CD4-positive, alpha-beta memory T cell (primary cell): ENCODE data around the gene SLC7A4. TPM values are rescaled to one million over a fixed set of nuclear protein-coding genes. Genes with fewer than 3 reads are reported as not detected.

Experiments
- CTCF ChIA-PET: fragments of 350-600 bp; sonication (Branson Sonifier 250); formaldehyde crosslinking; loops from one replicate; lab custom pipeline; 2021; ENCODE audit warnings: inconsistent platforms; ENCODE audit not compliant: partially characterized antibody; lab: Charles Lee
- POLR2A ChIA-PET: fragments of 350-600 bp; sonication (Branson Sonifier 250); formaldehyde crosslinking; loops from one replicate; lab custom pipeline; 2021; ENCODE audit not compliant: partially characterized antibody; lab: Charles Lee
- DNase-seq, 5 donors: peaks; one replicate each; pipeline versions ENCODE4 v3.0.0 to v3.0.0-alpha.2; 2020 to 2022; ENCODE audit warnings: mixed read lengths in 1 of 5
- H3K27ac ChIP-seq: one replicate; pipeline ENCODE4 v1.7.0; 2013; ENCODE audit warnings: low read depth, low read length
- H3K27me3 ChIP-seq: 2 replicates; pipeline ENCODE4 v1.7.0; 2013; ENCODE audit warnings: mild to moderate bottlenecking, low read length, moderate library complexity; ENCODE audit not compliant: insufficient read depth
- H3K36me3 ChIP-seq: 2 replicates; pipeline ENCODE4 v1.7.0; 2013; ENCODE audit warnings: mild to moderate bottlenecking, low read length, moderate library complexity; ENCODE audit not compliant: insufficient read depth
- H3K4me1 ChIP-seq: 2 replicates; pipeline ENCODE4 v1.7.0; 2013; ENCODE audit warnings: mild to moderate bottlenecking, low read length, moderate library complexity; ENCODE audit not compliant: insufficient read depth
- H3K4me3 ChIP-seq, 2 donors: one replicate each; pipeline ENCODE4 v1.7.0; 2013; ENCODE audit warnings: low read length in 2 of 2, mild to moderate bottlenecking in 1 of 2
- H3K9me3 ChIP-seq, 2 donors: one replicate each; pipeline ENCODE4 v1.7.0; 2013; ENCODE audit warnings: low read length in 2 of 2, control low read depth in 1 of 2; ENCODE audit not compliant: control insufficient read depth in 1 of 2
- H3K27ac Mint-ChIP-seq, 7 donors: one replicate each; pipeline ENCODE4 v1.8.0; 2020 to 2021; ENCODE audit warnings: mixed read lengths in 7 of 7, mild to moderate bottlenecking in 6 of 7, inconsistent platforms in 3 of 7, moderate library complexity in 3 of 7
- H3K27me3 Mint-ChIP-seq, 2 donors: one replicate each; pipeline ENCODE4 v1.8.0; 2020 to 2021; ENCODE audit warnings: mixed read lengths in 2 of 2
- H3K36me3 Mint-ChIP-seq, 2 donors: one replicate each; pipeline ENCODE4 v1.8.0; 2020 to 2021; ENCODE audit warnings: mixed read lengths in 2 of 2, inconsistent platforms in 1 of 2, mild to moderate bottlenecking in 1 of 2
- H3K4me1 Mint-ChIP-seq, 4 donors: one replicate each; pipeline ENCODE4 v1.8.0; 2020 to 2021; ENCODE audit warnings: mixed read lengths in 4 of 4, mild to moderate bottlenecking in 1 of 4
- H3K4me3 Mint-ChIP-seq, 8 donors: one replicate each; pipeline ENCODE4 v1.8.0; 2020 to 2021; ENCODE audit warnings: mixed read lengths in 8 of 8, mild to moderate bottlenecking in 7 of 8, moderate library complexity in 6 of 8, inconsistent platforms in 3 of 8
- H3K9me3 Mint-ChIP-seq, 8 donors: one replicate each; pipeline ENCODE4 v1.8.0; 2020 to 2021; ENCODE audit warnings: mixed read lengths in 8 of 8, mild to moderate bottlenecking in 5 of 8, inconsistent platforms in 3 of 8, moderate library complexity in 1 of 8
- intact Hi-C: fragments of 100-400 bp; cut with micrococcal nuclease; formaldehyde crosslinking; loops from one replicate; pipeline ENCODE4 v1.15.1; 2023
- polyA plus RNA-seq, 2 donors: library from polyadenylated mRNA; unstranded; fragments of 300-500 nt; fragmentation: Illumina TruSeq; gene quantifications; one replicate each; pipeline ENCODE4 v1.2.3, GENCODE V29; 2021
- total RNA-seq, 2 experiments: library from RNA; stranded (reverse); gene quantifications; one replicate each; pipeline ENCODE4 v1.2.3, GENCODE V29; 2021

SLC7A4 gene
- total and polyA plus RNA-seq, 4 experiments from 2014 or later, result 0.07 to 0.15 TPM; not detected in 2

DNA sequence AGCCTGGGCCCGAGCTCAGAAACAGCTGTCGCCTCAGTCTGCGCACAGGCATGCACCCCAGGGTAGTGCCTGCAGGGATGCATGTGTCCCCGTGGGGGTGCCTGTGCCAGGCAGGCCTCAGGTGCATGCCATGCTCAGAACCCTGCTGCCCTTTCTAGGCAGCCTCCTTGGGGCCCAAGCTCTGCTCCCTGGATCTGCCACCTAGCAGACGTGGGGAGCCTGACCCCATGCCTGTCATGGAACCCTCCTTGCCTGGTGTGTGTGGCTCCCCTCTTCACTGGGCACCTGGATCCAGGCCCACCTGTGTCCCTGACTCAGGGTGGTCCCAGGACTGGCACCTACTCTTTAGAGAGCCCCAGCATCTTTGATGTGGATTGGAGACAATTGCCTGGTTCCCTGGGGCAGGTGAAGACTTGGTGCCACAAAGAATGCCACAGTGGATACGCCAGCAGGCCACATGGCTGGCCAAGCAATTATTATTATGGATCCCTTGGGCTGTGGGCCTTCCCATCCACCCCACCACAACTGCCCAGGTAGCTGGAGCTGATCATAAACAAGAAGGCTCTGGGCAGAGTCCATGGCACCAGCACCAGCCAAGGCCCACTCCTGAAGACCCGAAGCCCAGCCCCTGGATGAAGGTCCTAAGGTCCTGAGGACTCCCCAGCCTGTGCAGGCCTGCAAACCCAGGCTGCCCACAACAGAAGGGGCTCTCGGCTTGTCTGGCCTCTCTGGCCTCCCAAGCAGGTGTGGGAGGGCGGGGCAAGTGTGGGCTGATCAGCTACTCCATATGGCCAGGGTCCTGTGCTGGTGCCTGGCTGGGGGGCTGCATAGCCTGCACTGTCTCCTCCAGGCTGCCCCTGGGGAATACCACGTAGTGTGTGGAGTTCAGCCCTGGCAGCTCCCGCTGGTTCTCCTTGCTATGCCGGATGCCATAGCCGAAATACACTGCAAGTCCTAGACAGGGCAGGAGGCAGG is 3.8 kb downstream of the SLC7A4 start:
- Mint-ChIP-seq H3K36me3 (no peaks in the 10 kb centered on the region), H3K4me1 (peaks cover 7 to 21% (median 12%) of the 10 kb centered on the region in 4 donors), H3K27ac (no peak overlapping the region), H3K27me3 (peaks cover 17 to 21% of the 10 kb centered on the region in 2 donors), H3K9me3 (no peaks in the 10 kb centered on the region), H3K4me3 (no peak overlapping the region)
- ChIA-PET POLR2A (no interaction called here), CTCF (no interaction called here)
- no peak overlapping the region for H3K4me3 ChIP-seq
- DNase-seq, result no peak
- intact Hi-C loops, result no loop called here
- peaks cover 6% of the 10 kb centered on the region for H3K27me3 ChIP-seq
- H3K27ac ChIP-seq, result no peak overlapping the region
- no peaks in the 10 kb centered on the region for H3K9me3 ChIP-seq
- H3K4me1 ChIP-seq, result peaks cover 13% of the 10 kb centered on the region
- no peaks in the 10 kb centered on the region for H3K36me3 ChIP-seq

DNA sequence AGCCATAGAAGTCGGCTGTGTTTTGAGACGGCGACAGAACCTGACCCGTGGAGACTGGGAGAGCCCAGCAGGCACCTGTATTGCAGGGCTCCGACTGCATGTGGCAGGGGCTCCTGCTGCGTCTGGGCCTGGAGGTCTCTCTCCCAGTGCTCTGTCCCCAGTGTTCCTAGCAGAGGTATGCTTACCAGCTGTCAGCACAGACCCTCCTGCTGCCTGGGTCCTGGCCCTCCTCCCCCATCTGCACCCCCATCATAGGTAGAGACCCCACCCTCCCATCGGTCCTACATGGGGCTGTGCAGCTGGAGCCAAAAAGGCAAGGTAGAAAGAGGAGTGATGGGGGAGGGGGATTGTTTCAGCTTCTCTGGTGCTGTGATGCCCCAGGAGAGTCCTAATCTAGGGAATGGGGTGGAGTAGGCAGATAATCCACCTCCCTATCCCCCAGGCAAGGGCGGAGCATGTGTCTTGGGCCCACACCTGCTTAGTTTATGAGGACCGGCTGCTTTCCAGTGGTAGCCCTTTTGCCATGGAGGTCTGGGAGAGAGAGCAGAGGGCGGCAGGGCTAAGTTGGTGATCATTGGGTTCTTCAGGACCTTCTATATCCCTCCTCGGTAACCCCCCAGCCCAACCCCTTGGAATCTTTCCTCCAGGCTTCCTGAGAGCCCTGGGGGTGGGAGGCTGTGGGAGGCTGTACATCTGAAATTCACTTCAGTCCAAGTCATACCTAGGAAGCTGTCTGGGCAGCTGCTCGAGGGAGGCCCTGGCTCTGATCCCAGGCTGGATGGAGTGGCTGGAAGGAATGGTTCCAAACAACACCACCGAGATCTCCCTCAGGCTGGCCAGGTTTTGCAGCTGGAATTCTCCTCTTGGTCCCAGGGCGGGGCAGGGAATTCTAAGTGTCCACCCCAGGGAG is 5.3 kb downstream of the SLC7A4 start:
- Mint-ChIP-seq H3K36me3 (no peaks in the 10 kb centered on the region), H3K9me3 (no peaks in the 10 kb centered on the region), H3K4me3 (no peak overlapping the region), H3K4me1 (peaks cover 7 to 17% (median 12%) of the 10 kb centered on the region in 4 donors), H3K27ac (peak overlapping the region in 1 of 7 donors; percentile 31), H3K27me3 (peaks cover 15 to 18% of the 10 kb centered on the region in 2 donors)
- CTCF ChIA-PET, result no interaction called here
- Histone ChIP-seq H3K4me1 (peaks cover 13% of the 10 kb centered on the region), H3K9me3 (no peaks in the 10 kb centered on the region), H3K4me3 (no peak overlapping the region), H3K27me3 (no peaks in the 10 kb centered on the region), H3K36me3 (no peaks in the 10 kb centered on the region), H3K27ac (no peak overlapping the region)
- POLR2A ChIA-PET, result no interaction called here
- intact Hi-C loops, result no loop called here
- no peak for DNase-seq

DNA sequence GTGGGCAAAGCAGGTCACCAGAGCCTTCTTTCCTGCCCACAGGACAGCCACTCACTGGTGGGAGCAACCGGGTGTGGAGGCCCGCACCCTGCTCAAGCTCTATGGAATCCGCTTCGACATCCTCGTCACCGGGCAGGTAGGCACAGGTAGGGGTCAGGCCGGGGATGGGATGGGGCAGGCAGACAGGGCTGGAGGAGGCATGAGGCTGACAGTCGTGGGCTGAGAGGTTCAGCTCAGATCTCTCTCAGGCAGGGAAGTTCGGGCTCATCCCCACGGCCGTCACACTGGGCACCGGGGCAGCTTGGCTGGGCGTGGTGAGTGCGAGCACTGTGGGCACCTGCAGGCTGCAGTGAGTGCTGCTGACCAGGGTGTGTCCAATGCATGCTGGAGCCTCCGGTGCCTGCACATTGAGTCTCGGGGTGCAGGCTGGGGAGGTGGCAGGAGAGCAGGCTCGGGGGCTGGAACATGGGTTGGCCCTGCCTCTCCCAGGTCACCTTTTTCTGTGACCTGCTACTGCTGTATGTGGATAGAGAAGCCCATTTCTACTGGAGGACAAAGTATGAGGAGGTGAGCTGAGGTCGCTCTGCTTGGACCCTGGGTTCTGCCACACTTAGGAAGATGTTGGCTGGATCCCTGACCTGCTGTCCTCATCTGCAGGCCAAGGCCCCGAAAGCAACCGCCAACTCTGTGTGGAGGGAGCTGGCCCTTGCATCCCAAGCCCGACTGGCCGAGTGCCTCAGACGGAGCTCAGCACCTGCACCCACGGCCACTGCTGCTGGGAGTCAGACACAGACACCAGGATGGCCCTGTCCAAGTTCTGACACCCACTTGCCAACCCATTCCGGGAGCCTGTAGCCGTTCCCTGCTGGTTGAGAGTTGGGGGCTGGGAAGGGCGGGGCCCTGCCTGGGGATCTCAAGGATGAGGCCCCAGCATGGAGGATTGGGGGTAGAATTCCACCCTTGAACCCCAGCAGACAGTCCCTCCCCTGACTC is 6.3 kb downstream of the SLC7A4 start:
- DNase-seq, result no peak
- peaks cover 15 to 16% of the 10 kb centered on the region in 2 donors for H3K27me3 Mint-ChIP-seq
- H3K4me1 Mint-ChIP-seq, result peaks cover 7 to 14% (median 12%) of the 10 kb centered on the region in 4 donors
- Histone ChIP-seq H3K27me3 (no peaks in the 10 kb centered on the region), H3K36me3 (no peaks in the 10 kb centered on the region), H3K4me3 (no peak overlapping the region), H3K9me3 (no peaks in the 10 kb centered on the region), H3K27ac (no peak overlapping the region), H3K4me1 (peaks cover 13% of the 10 kb centered on the region)
- ChIA-PET CTCF (interaction anchor here (1.0 kb wide), 1 partner anchor 11 kb away, joined by 3 read pairs; the partner anchor contains the start of gene P2RX6), POLR2A (no interaction called here)
- H3K36me3 Mint-ChIP-seq, result no peaks in the 10 kb centered on the region
- no peak overlapping the region for H3K4me3 Mint-ChIP-seq
- peak overlapping the region in 1 of 7 donors; percentile 19 for H3K27ac Mint-ChIP-seq
- intact Hi-C loops, result no loop called here
- no peaks in the 10 kb centered on the region for H3K9me3 Mint-ChIP-seq

DNA sequence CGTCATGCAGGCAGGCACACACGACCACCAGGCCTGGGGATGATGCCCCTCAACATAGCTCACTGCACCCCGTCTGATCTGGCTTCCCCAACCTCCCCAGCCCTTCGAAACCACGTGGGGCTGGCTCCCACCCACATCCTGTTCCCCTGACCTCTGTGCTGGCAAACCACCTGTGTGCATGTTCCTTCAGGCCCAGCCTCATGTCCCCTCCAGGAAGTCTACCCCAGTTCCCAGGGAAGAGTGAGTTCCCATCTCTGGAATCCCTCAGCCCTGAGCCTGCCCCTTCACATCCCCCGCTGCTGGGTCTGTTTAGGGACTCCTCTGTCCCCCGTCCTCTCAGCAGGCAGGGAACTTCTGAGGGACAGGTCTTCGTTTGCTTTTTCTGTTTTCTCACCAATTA is 7.1 kb downstream of the SLC7A4 start:
- no peaks in the 10 kb centered on the region for H3K36me3 ChIP-seq
- peak overlapping the region in 4 of 8 donors; percentile 10 to 44 (median 33) for H3K4me3 Mint-ChIP-seq
- no peaks in the 10 kb centered on the region for H3K9me3 ChIP-seq
- no peaks in the 10 kb centered on the region for H3K36me3 Mint-ChIP-seq
- no peak overlapping the region for H3K27ac ChIP-seq
- intact Hi-C loops, result no loop called here
- no peak for DNase-seq
- H3K27me3 Mint-ChIP-seq, result peaks cover 8 to 9% of the 10 kb centered on the region in 2 donors
- no peaks in the 10 kb centered on the region for H3K9me3 Mint-ChIP-seq
- peaks cover 7 to 10% (median 10%) of the 10 kb centered on the region in 4 donors for H3K4me1 Mint-ChIP-seq
- H3K4me3 ChIP-seq, result no peak overlapping the region
- H3K27ac Mint-ChIP-seq, result peak overlapping the region in 4 of 7 donors; percentile 19 to 90 (median 68)
- POLR2A ChIA-PET, result no interaction called here
- CTCF ChIA-PET, result interaction anchor here (1.0 kb wide), 1 partner anchor 10 kb away, joined by 3 read pairs; the partner anchor contains the start of gene P2RX6
- no peaks in the 10 kb centered on the region for H3K27me3 ChIP-seq
- peaks cover 13% of the 10 kb centered on the region for H3K4me1 ChIP-seq

DNA sequence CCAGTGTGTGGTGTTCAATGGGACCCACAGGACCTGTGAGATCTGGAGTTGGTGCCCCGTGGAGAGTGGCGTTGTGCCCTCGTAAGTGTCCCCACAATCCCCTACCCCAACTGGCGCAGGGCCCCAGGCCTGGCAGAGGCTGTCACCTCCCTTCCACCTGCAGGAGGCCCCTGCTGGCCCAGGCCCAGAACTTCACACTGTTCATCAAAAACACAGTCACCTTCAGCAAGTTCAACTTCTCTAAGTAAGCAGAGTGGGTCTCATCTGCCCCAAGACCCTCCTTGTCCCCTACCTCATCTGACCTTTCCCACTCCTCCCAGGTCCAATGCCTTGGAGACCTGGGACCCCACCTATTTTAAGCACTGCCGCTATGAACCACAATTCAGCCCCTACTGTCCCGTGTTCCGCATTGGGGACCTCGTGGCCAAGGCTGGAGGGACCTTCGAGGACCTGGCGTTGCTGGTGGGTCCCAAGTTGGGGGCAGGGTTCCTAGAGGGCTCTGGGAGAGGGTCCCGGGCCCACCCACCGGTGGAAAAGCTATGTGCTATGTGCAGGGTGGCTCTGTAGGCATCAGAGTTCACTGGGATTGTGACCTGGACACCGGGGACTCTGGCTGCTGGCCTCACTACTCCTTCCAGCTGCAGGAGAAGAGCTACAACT is 9.3 kb downstream of the SLC7A4 start:
- Mint-ChIP-seq H3K36me3 (no peaks in the 10 kb centered on the region), H3K27ac (peak overlapping the region in 1 of 7 donors; percentile 57), H3K4me1 (peaks cover 7 to 10% (median 10%) of the 10 kb centered on the region in 4 donors), H3K4me3 (no peak overlapping the region), H3K27me3 (no peaks in the 10 kb centered on the region), H3K9me3 (peaks cover 0 to 2% (median 0%) of the 10 kb centered on the region in 8 donors)
- POLR2A ChIA-PET, result no interaction called here
- no peak overlapping the region for H3K4me3 ChIP-seq
- peaks cover 13% of the 10 kb centered on the region for H3K4me1 ChIP-seq
- CTCF ChIA-PET, result interaction anchor here (0.9 kb wide), 1 partner anchor 21 kb away, joined by 3 read pairs; no protein-coding TSS in a partner anchor
- H3K27me3 ChIP-seq, result no peaks in the 10 kb centered on the region
- no peak overlapping the region for H3K27ac ChIP-seq
- no peak for DNase-seq
- intact Hi-C loops, result no loop called here
- H3K36me3 ChIP-seq, result no peaks in the 10 kb centered on the region
- no peaks in the 10 kb centered on the region for H3K9me3 ChIP-seq

DNA sequence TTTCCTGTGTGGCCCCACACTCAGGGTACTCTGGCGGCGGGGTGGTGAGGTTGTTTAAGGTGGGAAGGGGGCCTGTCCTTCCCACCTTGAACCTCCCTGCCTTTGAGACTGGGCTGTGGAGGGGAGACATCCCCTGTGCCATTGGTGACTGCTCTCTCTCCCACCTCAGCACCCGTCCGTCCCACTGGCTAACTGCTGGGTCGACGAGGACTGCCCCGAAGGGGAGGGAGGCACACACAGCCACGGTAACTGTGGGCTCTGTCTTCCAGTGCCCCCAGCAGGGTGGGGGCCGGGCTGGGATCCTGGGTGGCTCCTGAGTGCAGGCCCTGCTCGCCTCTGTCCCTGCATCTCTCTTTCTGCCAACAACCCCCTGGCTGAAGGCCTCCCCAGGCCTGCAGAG is 9.9 kb downstream of the SLC7A4 start:
- POLR2A ChIA-PET, result no interaction called here
- Mint-ChIP-seq H3K27me3 (no peaks in the 10 kb centered on the region), H3K4me1 (peaks cover 7 to 10% (median 10%) of the 10 kb centered on the region in 4 donors), H3K9me3 (peaks cover 0 to 2% (median 0%) of the 10 kb centered on the region in 8 donors), H3K36me3 (no peaks in the 10 kb centered on the region), H3K4me3 (no peak overlapping the region), H3K27ac (no peak overlapping the region)
- CTCF ChIA-PET, result no interaction called here
- no peaks in the 10 kb centered on the region for H3K9me3 ChIP-seq
- intact Hi-C loops, result no loop called here
- no peaks in the 10 kb centered on the region for H3K36me3 ChIP-seq
- no peak overlapping the region for H3K4me3 ChIP-seq
- no peaks in the 10 kb centered on the region for H3K27me3 ChIP-seq
- DNase-seq, result no peak
- H3K4me1 ChIP-seq, result peaks cover 13% of the 10 kb centered on the region
- H3K27ac ChIP-seq, result no peak overlapping the region
